ENCODE results near the gene GP2. TPM values are rescaled to one million over a fixed set of nuclear protein-coding genes. Genes with fewer than 3 reads are reported as not detected.

The GP2 gene
- total RNA-seq, 1 donor from 2014 or later = 2.2 TPM

Other genes starting within 250 kb of the GP2 start
- not detected for gene UMOD, start 25.2 kb upstream of the GP2 start, total RNA-seq
- not detected for gene PDILT, start 77.2 kb upstream of the GP2 start, total RNA-seq
- 21.2 TPM for gene ACSM5, start 82.0 kb upstream of the GP2 start, total RNA-seq
- gene ACSM2A, start 124.0 kb upstream of the GP2 start, total RNA-seq = not detected
- gene ACSM2B, start 248.9 kb upstream of the GP2 start, total RNA-seq = not detected